T-cell (primary cell): ENCODE data around the gene BRI3BP. TPM values are rescaled to one million over a fixed set of nuclear protein-coding genes. Genes with fewer than 3 reads are reported as not detected.
"Not testable (repeated sequence)": the region's sequence is repeated elsewhere in the genome, so short reads cannot be mapped to it uniquely, and the experiment has no call there.

ENCODE experiments used
- ATAC-seq, 4 experiments: fragments of 200-7000 bp in 3 of 4; fragments of 150-1000 bp in 1 of 4; cut with Tn5 transposase; replicated peaks in 1 of 4; 1 replicate in 3 of 4; 2 replicates in 1 of 4; pipeline ENCODE4 v1.10.0; 2021; ENCODE audit warnings: moderate library complexity in 3 of 4, mild to moderate bottlenecking in 2 of 4, moderate number of reproducible peaks in 1 of 4
- CTCF ChIA-PET, 2 donors: fragments of 300-600 bp; sonication (Branson Sonifier 250); formaldehyde crosslinking; loops; one replicate each; lab custom pipeline; 2022; ENCODE audit warnings: antibody characterized with exemption in 2 of 2; lab: Charles Lee
- POLR2A ChIA-PET, 2 donors: fragments of 300-600 bp; sonication (Branson Sonifier 250); formaldehyde crosslinking; loops; one replicate each; lab custom pipeline; 2022; ENCODE audit warnings: antibody characterized with exemption in 2 of 2; lab: Charles Lee
- DNase-seq, 35 experiments: peaks; one replicate each; pipeline versions ENCODE4 v3.0.0 to v3.0.0-alpha.2; 2013 to 2023
- H3K27ac ChIP-seq: one replicate; pipeline ENCODE4 v1.5.1; 2013; ENCODE audit warnings: low read length
- H3K27me3 ChIP-seq, 2 experiments: replicated peaks in 1 of 2; 1 replicate in 1 of 2; 2 replicates in 1 of 2; pipeline versions ENCODE4 v1.6.1 to v1.7.0; 2013; ENCODE audit warnings: low read length in 1 of 2, mixed read lengths in 1 of 2; ENCODE audit not compliant: control insufficient read depth in 2 of 2, insufficient read depth in 2 of 2; ENCODE audit errors: extremely low read depth in 1 of 2
- H3K36me3 ChIP-seq, 2 donors: 1 replicate in 1 of 2; 2 replicates in 1 of 2; pipeline versions ENCODE4 v1.6.1 to v1.7.0; 2013; ENCODE audit warnings: low read length in 1 of 2; ENCODE audit not compliant: control insufficient read depth in 2 of 2, insufficient read depth in 1 of 2; ENCODE audit errors: extremely low read depth in 1 of 2
- H3K4me1 ChIP-seq, 2 experiments: 1 replicate in 1 of 2; 2 replicates in 1 of 2; pipeline versions ENCODE4 v1.6.1 to v1.7.0; 2013; ENCODE audit warnings: low read length in 2 of 2, mixed read lengths in 1 of 2; ENCODE audit not compliant: insufficient read depth in 2 of 2, control insufficient read depth in 1 of 2; ENCODE audit errors: extremely low read depth in 1 of 2
- H3K4me3 ChIP-seq, 2 donors: 1 replicate in 1 of 2; 2 replicates in 1 of 2; pipeline versions ENCODE4 v1.5.1 to v1.7.0; 2013; ENCODE audit warnings: mild to moderate bottlenecking in 2 of 2, low read length in 1 of 2, moderate library complexity in 1 of 2; ENCODE audit not compliant: control insufficient read depth in 1 of 2; ENCODE audit errors: extremely low read depth in 1 of 2
- H3K9me3 ChIP-seq: 2 replicates; pipeline ENCODE4 v1.7.0; 2013
- H3K27ac Mint-ChIP-seq, 2 donors: one replicate each; pipeline ENCODE4 v1.8.0; 2020 to 2021; ENCODE audit warnings: mild to moderate bottlenecking in 2 of 2, mixed read lengths in 2 of 2
- H3K27me3 Mint-ChIP-seq, 2 donors: one replicate each; pipeline ENCODE4 v1.8.0; 2021 to 2022; ENCODE audit warnings: mixed read lengths in 2 of 2
- H3K36me3 Mint-ChIP-seq: one replicate; pipeline ENCODE4 v1.8.0; 2021; ENCODE audit warnings: mixed read lengths
- H3K4me1 Mint-ChIP-seq, 3 donors: one replicate each; pipeline ENCODE4 v1.8.0; 2020 to 2022; ENCODE audit warnings: mixed read lengths in 3 of 3, mild to moderate bottlenecking in 1 of 3
- H3K4me3 Mint-ChIP-seq, 3 donors: one replicate each; pipeline ENCODE4 v1.8.0; 2020 to 2022; ENCODE audit warnings: mild to moderate bottlenecking in 3 of 3, mixed read lengths in 3 of 3, moderate library complexity in 3 of 3
- H3K9me3 Mint-ChIP-seq, 3 donors: one replicate each; pipeline ENCODE4 v1.8.0; 2020 to 2022; ENCODE audit warnings: mixed read lengths in 3 of 3
- WGBS: methylation state at CpG from one replicate; pipeline ENCODE4 v1.1.5; 2013; ENCODE audit warnings: missing lambda C conversion rate; ENCODE audit not compliant: insufficient coverage; 5-methylcytosine and 5-hydroxymethylcytosine counted together
- total RNA-seq, 35 experiments: library from RNA in 6 of 35; stranded (reverse) in 6 of 35; fragments of 120-200 nt in 1 of 35; gene quantifications; one replicate each; pipeline versions ENCODE4 v1.2.1 to v1.2.4 and lab custom pipeline; 2013 to 2026

BRI3BP gene
- total RNA-seq, 5 donors from 2014 or later (not counting 1 experiment from before 2014, with no cell fraction given) = 4.8 to 8.1 (median 7.0) TPM

DNA sequence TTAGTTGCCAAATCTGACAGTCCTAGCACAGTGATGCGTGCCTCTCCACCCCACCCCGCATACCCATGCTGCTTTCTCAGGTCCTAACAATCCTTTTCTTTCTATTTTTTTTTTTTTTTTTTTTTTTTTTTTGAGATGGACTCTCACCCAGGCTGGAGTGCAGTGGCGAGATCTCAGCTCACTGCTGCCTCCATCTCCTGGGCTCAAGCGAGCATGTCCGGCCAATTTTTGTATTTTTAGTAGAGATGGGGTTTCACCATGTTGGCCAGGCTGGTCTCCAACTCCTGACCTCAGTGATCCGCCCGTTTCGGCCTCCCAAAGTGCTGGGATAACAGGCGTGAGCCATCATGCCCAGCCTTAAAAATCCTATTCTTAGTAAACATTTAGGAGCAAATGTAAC is 38.0 kb downstream of the BRI3BP start:
- H3K36me3 Mint-ChIP-seq, H3K27me3 ChIP-seq, DNase-seq, H3K27me3 Mint-ChIP-seq, CTCF ChIA-PET, H3K9me3 Mint-ChIP-seq, H3K4me1 Mint-ChIP-seq, H3K4me1 ChIP-seq, H3K4me3 ChIP-seq, H3K36me3 ChIP-seq, H3K9me3 ChIP-seq, H3K27ac Mint-ChIP-seq, H3K4me3 Mint-ChIP-seq, H3K27ac ChIP-seq, ATAC-seq: not testable (repeated sequence)
- WGBS = 89% methylated on average over 3 of the region's 9 CpGs
- POLR2A ChIA-PET = interaction anchor here in 1 of 2 donors (0.6 kb wide), 1 partner anchor 269 kb away, joined by 4 read pairs; no protein-coding TSS in a partner anchor

DNA sequence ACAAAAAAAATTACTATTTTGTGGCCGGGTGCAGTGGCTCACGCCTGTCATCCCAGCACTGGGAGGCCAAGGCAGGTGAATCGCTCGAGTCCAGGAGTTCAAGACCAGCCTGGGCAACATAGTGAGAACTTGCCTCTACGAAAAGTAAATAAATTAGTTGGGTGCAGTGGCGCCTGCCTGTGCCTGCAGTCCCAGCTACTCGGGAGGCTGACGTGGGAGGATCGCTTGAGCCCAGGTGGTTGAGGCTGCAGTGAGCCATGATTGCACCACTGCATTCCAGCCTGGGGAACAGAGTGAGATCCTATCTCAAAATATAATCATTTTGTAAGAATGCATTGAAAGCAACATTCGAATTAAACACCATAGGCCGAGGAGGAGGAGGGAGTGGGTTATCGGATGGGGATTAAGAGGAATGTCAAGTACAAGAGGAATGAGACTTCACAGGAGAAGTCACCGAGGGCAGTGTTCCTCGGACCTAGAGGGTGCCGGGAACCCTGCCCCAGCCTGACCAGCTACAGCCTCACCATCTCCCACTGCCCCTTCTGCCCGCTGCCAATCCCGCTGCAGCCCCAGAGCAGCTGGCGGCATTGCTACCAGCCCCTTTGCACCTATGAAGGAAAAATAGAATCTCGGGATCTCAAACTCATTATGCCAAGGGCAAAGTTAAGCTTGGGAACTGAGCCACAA is 39.2 kb downstream of the BRI3BP start:
- H3K4me3 ChIP-seq = no peak overlapping the region
- DNase-seq (no peak), ATAC-seq (no peak)
- H3K4me1 ChIP-seq = no peaks in the 10 kb centered on the region
- peaks cover 0 to 5% (median 3%) of the 10 kb centered on the region in 3 donors for H3K9me3 Mint-ChIP-seq
- POLR2A ChIA-PET = no interaction called here
- CTCF ChIA-PET = no interaction called here
- H3K36me3 ChIP-seq = no peaks in the 10 kb centered on the region
- no peaks in the 10 kb centered on the region for H3K9me3 ChIP-seq
- no peaks in the 10 kb centered on the region for H3K27me3 ChIP-seq
- no peaks in the 10 kb centered on the region for H3K27me3 Mint-ChIP-seq
- no peak overlapping the region for H3K4me3 Mint-ChIP-seq
- no peak overlapping the region for H3K27ac ChIP-seq
- no peak overlapping the region for H3K27ac Mint-ChIP-seq
- 97% methylated on average over 8 of the region's 19 CpGs for WGBS
- H3K4me1 Mint-ChIP-seq = no peaks in the 10 kb centered on the region
- peaks cover 3% of the 10 kb centered on the region for H3K36me3 Mint-ChIP-seq

DNA sequence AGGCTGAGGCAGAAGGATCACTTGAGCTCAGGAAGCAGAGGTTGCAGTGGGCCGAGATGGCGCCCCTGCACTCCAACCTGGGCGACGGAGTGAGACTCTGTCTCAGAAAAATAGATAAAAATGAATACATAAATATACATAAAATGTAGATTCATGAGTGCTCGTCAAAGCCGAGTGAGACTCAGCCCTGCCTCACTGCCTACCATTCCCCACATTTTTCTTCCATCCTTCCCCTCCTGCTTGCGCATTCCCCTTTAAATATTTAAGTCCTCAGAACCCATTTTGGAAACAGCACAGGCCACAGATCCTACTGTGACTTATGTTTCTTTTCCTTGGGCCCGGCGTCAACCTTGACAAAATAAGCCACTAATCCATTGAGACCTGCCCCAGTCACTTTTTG is 39.8 kb downstream of the BRI3BP start:
- Mint-ChIP-seq H3K9me3 (peaks cover 0 to 5% (median 3%) of the 10 kb centered on the region in 3 donors), H3K27me3 (no peaks in the 10 kb centered on the region), H3K36me3 (peaks cover 3% of the 10 kb centered on the region), H3K4me3 (no peak overlapping the region), H3K27ac (no peak overlapping the region), H3K4me1 (no peaks in the 10 kb centered on the region)
- no peaks in the 10 kb centered on the region for H3K36me3 ChIP-seq
- H3K27ac ChIP-seq = no peak overlapping the region
- no peaks in the 10 kb centered on the region for H3K4me1 ChIP-seq
- CTCF ChIA-PET = no interaction called here
- DNase-seq (no peak), ATAC-seq (no peak)
- WGBS = 100% methylated on average over 2 of the region's 9 CpGs
- no peaks in the 10 kb centered on the region for H3K27me3 ChIP-seq
- no peak overlapping the region for H3K4me3 ChIP-seq
- H3K9me3 ChIP-seq = no peaks in the 10 kb centered on the region
- POLR2A ChIA-PET = interaction anchor here in 1 of 2 donors (0.6 kb wide), 1 partner anchor 47 kb away, joined by 3 read pairs; no protein-coding TSS in a partner anchor

DNA sequence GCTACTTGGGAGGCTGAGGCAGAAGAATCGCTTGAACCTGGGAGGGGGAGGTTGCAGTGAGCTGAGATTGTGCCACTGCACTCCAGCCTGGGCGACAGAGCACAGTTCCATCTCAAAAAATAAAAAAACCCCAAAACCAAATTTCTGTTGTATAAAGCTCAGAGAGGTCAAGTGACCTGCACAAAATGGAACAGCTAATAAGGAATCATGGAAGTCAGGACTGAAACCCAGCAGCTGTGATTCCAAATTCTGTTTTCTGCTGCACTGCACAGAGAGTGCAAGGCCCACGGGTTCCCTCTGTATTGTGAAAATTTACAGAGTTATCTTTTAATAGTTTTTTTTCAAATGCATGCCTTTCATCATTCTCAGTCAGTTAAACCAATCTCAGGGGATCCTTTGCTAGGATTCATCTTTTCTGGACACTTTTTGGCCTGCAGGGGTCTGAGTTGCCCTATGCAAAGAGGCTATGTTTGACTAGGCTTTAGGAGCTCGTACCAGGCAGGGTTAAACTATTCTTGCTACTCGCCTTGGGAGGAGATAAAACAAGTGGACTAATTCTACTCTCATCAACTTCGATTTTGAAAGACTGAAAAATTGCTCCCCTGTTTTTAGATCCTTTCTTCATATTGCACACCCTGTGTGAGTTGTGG is 45.7 kb downstream of the BRI3BP start:
- H3K4me1 Mint-ChIP-seq = no peaks in the 10 kb centered on the region
- H3K27ac Mint-ChIP-seq = no peak overlapping the region
- Histone ChIP-seq H3K4me3 (no peak overlapping the region), H3K36me3 (no peaks in the 10 kb centered on the region), H3K9me3 (no peaks in the 10 kb centered on the region), H3K27me3 (no peaks in the 10 kb centered on the region), H3K27ac (no peak overlapping the region), H3K4me1 (no peaks in the 10 kb centered on the region)
- no peak for DNase-seq
- H3K4me3 Mint-ChIP-seq = no peak overlapping the region
- POLR2A ChIA-PET = no interaction called here
- peaks cover 0 to 5% (median 3%) of the 10 kb centered on the region in 3 donors for H3K9me3 Mint-ChIP-seq
- no CpG with 5 or more reads among the region's 6 CpGs for whole genome bisulfite sequencing
- ATAC-seq = no peak
- CTCF ChIA-PET = no interaction called here
- H3K27me3 Mint-ChIP-seq = no peaks in the 10 kb centered on the region
- H3K36me3 Mint-ChIP-seq = peaks cover 3% of the 10 kb centered on the region

DNA sequence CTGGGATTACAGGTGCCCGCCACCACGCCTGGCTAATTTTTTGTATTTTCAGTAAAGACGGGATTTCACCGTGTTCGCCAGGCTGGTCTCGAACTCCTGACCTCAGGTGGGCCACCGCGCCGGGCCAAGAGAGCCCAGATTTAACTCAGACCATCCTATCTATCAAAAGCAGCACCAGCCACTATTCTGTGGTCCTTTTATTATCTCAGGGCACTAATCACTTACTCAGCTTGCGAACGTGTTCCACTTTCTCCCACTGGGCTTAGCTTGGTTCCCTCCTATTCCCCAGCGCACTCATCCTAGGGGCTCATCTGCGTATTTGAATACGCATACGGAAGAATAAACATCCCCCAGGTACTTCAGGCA is 55.6 kb downstream of the BRI3BP start:
- H3K27me3 Mint-ChIP-seq = no peaks in the 10 kb centered on the region
- H3K36me3 ChIP-seq = no peaks in the 10 kb centered on the region
- peak overlapping the region; percentile 51 to 90 for H3K27ac Mint-ChIP-seq
- ATAC-seq (no peak), DNase-seq (no peak)
- peaks cover 0 to under 1% (median 0%) of the 10 kb centered on the region in 3 donors for H3K9me3 Mint-ChIP-seq
- H3K27me3 ChIP-seq = no peaks in the 10 kb centered on the region
- no peaks in the 10 kb centered on the region for H3K36me3 Mint-ChIP-seq
- peaks cover 7 to 9% (median 8%) of the 10 kb centered on the region in 3 donors for H3K4me1 Mint-ChIP-seq
- peaks cover 2 to 13% of the 10 kb centered on the region in 2 experiments for H3K4me1 ChIP-seq
- H3K9me3 ChIP-seq = no peaks in the 10 kb centered on the region
- ChIA-PET CTCF (interaction anchor here (0.6 to 0.9 kb wide), 4 partner anchors 38 to 56 kb away, joined by 3 to 4 read pairs (median 3); partner anchors contain the start of gene BRI3BP (in 1 of the 2)), POLR2A (interaction anchor here (0.7 to 1.2 kb wide), 2 partner anchors 15 to 16 kb away, joined by 3 to 13 read pairs; partner anchors contain the start of gene AACS (in 1 of the 2))
- WGBS = 64% methylated on average over 11 of the region's 15 CpGs
- H3K27ac ChIP-seq = no peak overlapping the region
- H3K4me3 ChIP-seq = peak overlapping the region; percentile 56 to 83
- H3K4me3 Mint-ChIP-seq = peak overlapping the region; percentile 85 to 89 (median 87)

DNA sequence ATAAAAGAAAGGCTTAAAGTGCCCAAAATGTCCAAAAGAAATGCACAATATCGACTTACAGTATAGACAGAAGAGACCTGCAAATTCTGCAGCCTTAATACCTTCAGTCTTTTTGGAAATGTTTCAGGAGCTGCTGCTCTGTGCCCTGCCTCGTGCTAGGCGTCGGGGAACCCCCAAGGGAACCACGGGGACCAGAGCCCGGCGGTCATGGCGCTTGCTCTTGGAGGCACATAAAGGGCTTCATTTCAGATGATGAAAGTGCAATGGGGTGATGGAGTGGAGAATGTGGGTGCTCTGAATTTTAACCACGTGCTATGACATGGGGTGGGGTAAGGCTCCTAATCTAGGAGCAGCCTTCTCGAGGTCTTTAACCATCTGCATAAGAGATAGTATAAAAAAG is 57.0 kb downstream of the BRI3BP start:
- Histone ChIP-seq H3K27me3 (no peaks in the 10 kb centered on the region), H3K9me3 (no peaks in the 10 kb centered on the region), H3K4me3 (no peak overlapping the region), H3K4me1 (peaks cover 2 to 13% of the 10 kb centered on the region in 2 experiments), H3K27ac (no peak overlapping the region), H3K36me3 (no peaks in the 10 kb centered on the region)
- Mint-ChIP-seq H3K36me3 (no peaks in the 10 kb centered on the region), H3K27me3 (no peaks in the 10 kb centered on the region), H3K4me3 (peak overlapping the region; percentile 85 to 89 (median 87)), H3K27ac (peak overlapping the region in 1 of 2 donors; percentile 52), H3K9me3 (peaks cover 0 to 1% (median 0%) of the 10 kb centered on the region in 3 donors), H3K4me1 (peaks cover 7 to 9% (median 8%) of the 10 kb centered on the region in 3 donors)
- 76% methylated on average over 3 of the region's 10 CpGs for WGBS
- peak in 5 of 35 experiments; percentile 3 to 31 (median 17) for DNase-seq
- ATAC-seq = no peak
- CTCF ChIA-PET = no interaction called here
- POLR2A ChIA-PET = no interaction called here
